NCI-H1417 (cell line): ENCODE measurements around the gene PBX3.
"Not testable (repeated sequence)": the region's sequence is repeated elsewhere in the genome, so short reads cannot be mapped to it uniquely, and the experiment has no call there.

Experiments used
- DNase-seq, 3 experiments: peaks; one replicate each; lab custom pipeline; 2025; lab: John Stamatoyannopoulos, UW

PBX3 gene

GRCh38 chr9:125822902-125823301, 75.7 kb downstream of the PBX3 start:
- no peak for DNase-seq

GRCh38 chr9:125823874-125824406, 76.8 kb downstream of the PBX3 start:
- DNase-seq: not testable (repeated sequence)

DNA sequence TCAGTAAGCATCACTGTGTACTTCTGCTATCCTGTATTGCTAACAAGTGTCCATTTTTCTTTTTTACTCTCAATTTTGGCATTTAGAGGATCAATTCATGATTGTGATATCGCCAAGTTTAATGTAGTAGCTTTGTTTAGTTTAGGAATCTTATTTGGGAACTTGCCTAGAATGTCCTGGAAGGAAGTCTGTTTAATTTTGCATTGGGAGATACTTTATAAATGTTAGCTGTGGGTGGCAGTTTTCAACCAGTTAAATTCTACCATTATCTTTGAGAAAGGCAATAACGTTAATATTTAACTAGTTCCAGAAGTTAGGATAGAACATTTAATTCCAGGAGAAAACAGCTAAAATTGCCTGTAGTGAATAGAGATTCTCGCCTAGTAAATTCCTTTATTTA, 78.6 kb downstream of the PBX3 start:
- no peak for DNase-seq

DNA sequence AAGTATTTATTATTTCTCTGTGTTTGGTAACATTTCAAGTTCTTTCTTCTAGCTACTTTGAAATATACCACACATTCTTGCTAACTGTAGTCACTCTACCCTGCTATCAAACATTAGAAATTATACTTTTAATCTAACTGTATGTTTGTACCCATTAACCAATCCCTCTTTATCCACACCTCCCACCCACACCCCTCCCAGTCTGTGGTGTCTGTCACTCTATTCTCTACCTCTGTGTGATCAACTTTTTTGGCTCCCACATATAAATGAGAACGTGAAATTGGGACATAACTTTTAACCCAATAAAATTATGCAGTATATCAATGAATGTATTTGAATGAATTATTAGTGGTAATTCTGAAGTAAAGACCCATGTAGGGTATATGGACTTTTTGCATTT, 79.7 kb downstream of the PBX3 start:
- no peak for DNase-seq

- peak in 2 of 3 experiments; percentile 4 to 50 for DNase-seq
Measured at GRCh38 chr9:125829743-125830142, 82.6 kb downstream of the PBX3 start.

- DNase-seq: no peak
Measured at GRCh38 chr9:125831054-125831453, 83.9 kb downstream of the PBX3 start.

GRCh38 chr9:125831616-125832015, 84.4 kb downstream of the PBX3 start:
- no peak for DNase-seq

DNA sequence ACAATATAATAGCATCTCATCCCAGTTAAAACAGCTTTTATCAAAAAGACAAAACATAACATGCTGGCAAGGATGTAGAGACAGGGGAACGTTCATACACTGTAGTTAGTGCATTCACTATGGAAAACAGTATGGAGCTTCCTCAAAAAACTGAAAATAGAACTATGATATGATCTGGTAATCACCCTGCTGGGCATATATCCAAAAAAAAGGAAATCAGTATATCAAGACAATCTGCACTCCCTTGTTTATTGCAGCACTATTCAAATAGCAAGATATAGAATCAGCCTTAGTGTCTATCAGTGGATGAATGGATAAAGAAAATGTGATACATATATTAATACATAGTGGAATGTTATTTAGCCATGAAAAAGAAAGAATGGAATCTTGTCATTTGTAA, 88.5 kb downstream of the PBX3 start:
- DNase-seq: no peak

DNA sequence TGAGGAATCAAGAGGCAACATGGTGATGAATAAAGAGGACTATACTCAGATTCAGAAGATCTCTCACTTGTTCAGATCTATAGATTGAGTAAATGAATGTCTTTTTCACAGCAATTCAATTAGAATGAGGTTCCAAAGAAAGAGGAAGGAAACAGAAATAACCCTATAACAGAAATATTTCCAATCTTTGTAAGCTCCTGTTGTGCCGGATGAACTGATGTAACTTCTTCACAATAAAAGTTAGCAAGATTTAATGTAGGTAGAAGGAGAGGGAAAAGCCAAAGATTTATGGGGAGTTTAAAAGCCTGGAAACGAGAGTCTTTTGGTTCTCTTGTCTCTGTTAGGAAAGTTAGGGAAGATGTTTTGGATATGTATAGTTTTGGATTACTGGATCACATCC, 92.1 kb downstream of the PBX3 start:
- no peak for DNase-seq

- DNase-seq: no peak
Measured at GRCh38 chr9:125841444-125841843, 94.3 kb downstream of the PBX3 start.

GRCh38 chr9:125842242-125842641, 95.1 kb downstream of the PBX3 start:
- peak in 1 of 3 experiments; percentile 42 for DNase-seq

DNA sequence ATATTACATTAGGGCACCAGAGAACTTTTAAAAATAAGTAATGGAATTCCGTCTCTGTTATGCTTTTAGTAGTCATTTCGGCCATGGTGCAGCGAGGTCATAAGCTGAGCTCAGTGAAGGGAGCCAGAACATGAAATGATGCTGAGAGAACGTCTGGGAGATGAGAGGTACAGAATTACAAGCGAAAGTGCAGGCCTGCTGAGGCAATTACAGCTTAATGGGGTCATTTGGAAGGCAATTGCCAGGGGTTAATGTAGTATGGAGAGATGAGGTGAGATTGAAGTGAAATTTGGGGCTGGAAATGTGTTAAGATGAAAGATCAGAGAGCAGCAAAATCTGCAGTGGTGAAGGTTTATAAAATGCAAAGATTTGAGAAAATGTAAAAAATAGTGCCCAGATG, 96.5 kb downstream of the PBX3 start:
- peak; percentile 42 to 94 (median 64) for DNase-seq

DNA sequence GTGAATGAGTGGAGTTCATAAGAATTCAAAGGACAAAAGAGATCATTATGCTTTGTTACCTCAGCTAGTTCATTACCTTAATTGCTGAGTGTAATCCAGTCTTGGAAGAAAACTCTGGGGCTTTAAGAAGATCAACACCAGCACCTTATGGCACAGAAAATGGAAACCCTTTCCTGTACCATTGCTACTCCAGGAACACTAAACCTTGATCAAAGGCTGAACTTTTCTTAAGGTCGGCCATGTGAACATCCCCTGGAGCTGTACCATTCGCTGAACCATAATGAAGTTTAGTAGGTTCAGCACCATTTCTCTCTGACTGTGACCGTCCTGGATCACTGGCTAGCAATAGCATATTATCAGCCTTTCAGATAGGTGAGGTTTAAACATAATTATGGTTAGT, 97.4 kb downstream of the PBX3 start:
- peak in 1 of 3 experiments; percentile 31 for DNase-seq

- DNase-seq: peak in 1 of 3 experiments; percentile 74
Measured at GRCh38 chr9:125845271-125845808, 98.2 kb downstream of the PBX3 start.

DNA sequence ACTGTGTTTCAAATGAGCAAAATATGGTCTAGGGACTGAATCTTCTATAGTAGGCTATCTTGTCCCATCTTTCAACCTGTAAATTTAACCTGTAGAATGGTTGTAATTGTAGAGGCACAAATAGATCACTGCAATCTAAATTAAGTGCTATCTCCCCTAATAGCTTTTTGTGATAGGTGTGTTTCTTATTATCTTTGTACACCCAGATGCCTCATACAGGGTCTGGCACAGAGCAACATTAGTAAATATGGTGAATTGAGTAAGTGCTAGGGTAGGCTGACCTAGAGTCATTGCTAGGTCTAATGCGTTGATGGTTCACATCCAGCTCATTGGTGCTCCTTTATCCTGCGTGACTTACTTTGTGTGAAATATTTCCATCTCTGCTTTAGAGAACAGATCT, 100.6 kb downstream of the PBX3 start:
- no peak for DNase-seq

DNA sequence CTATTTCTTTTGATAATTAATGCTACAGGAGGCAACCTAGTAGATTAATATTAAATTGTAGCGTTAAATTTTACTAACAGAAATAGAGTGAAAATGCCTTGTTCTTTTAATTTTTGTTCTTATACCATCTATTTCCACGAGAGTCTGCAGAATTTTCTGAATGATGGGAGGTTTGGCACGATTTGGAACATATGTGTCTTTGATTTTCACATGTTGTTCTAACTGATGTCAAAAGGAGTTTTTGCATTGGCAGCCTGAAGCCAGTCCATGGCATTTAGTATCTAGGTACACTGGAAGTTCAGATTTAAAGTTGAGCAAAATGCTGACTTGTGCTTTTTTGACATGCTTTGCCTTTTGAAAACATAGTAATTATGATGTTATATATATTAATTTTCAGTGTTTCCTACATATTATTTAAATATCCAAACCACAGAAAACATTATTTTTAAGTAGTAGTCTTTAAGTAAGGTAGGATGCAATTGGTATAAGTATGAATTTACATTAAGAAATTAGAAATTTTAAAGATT, 103.0 kb downstream of the PBX3 start:
- no peak for DNase-seq

- no peak for DNase-seq
Measured at GRCh38 chr9:125850763-125851162, 103.6 kb downstream of the PBX3 start.

- DNase-seq: no peak
Measured at GRCh38 chr9:125851979-125852378, 104.8 kb downstream of the PBX3 start.

DNA sequence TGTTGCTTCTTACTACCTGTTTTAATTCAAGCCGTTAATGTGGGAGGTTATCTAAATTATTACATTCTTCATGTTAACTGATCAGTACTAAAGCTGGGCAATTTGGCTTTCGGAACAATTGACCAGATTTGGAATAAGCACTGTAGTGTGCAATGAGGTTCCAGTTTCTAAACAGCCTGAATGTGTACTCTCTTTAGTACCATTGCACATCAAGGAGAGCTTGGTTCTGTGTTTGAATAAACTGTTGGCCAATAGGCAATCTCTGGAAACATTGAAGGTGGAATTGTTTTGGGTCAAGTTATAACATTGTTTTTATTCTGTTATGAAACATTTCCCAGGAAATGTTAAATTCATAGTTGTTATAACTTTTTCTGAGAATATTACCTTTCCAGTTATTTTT, 105.2 kb downstream of the PBX3 start:
- no peak for DNase-seq

GRCh38 chr9:125854553-125855275, 107.5 kb downstream of the PBX3 start:
- no peak for DNase-seq

GRCh38 chr9:125856331-125856730, 109.2 kb downstream of the PBX3 start:
- DNase-seq: no peak

DNA sequence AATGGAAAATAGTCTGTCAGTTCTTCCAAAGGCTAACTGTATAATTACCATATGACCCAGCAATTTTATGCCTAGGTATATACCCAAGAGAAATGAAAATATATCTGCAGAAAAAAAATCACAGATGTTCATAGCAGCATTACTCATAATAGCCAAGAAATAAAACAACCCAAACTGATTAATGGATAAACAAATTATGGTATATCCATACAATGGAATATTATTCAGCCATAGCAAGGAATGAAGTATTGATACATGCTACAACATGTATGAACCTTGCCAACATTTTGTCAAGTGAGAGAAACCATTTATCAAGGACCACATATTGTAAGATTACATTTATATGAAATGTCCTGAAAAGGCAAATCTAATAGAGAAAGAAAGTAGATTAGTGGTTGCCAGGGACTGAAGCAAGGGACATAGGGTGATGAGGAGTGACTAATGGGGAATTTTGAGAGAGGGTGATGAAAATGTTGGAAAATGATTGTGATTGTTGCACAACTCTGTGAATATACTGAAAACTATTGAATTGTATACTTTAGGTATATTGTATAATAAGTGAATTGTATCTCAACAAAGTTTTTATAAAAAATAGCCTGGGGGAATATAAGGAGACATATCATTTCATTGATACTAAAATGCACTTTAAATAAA, 114.4 kb downstream of the PBX3 start:
- DNase-seq: no peak

DNA sequence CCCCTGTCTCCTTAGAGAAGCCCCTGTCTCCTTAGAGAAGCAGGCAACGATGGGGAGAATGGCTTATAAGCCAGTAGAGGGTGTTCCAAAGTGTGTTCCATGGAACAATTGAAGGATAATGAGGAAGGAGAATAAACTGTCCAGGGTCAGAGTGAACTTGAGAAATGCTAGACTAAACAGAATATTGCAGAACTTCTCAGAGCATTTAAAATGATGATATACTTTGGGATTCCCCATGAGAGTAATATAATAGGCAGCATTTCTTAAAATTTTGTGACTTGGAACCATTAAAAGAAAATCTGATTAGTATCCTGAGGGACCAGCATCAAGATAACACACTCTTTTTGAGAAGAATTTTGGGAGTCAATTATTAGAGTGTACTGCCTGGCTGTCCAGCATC, 116.8 kb downstream of the PBX3 start:
- no peak for DNase-seq
